ENCODE data around the gene OR4A16.

GRCh38 chr11:55324500-55324899 lies 18.5 kb upstream of the OR4A16 start:
- TF ChIP-seq CTCF (IDR thresholded peaks at IDR 0.05) = no peak
- no peak for TF ChIP-seq POLR2A (IDR thresholded peaks at IDR 0.05)
